HepG2 (cell line): ENCODE results near the gene RANGRF.

Experiments
- CTCF ChIP-seq: sonication (generic); formaldehyde crosslinking; IDR thresholded peaks from 2 replicates; pipeline ENCODE4 v1.5.0; 2020; ENCODE audit warnings: mild to moderate bottlenecking, missing genetic modification reagents, moderate library complexity
- GABPA ChIP-seq, 2 experiments: IDR thresholded peaks; 2 replicates each; pipeline ENCODE4 v1.6.1; 2011 to 2016; ENCODE audit warnings: low read depth in 2 of 2, low read length in 1 of 2, missing biosample characterization in 1 of 2, missing genetic modification characterization in 1 of 2
- HDAC1 ChIP-seq: sonication (generic); formaldehyde crosslinking; IDR thresholded peaks from 2 replicates; pipeline ENCODE4 v1.5.1; 2020; ENCODE audit warnings: mild to moderate bottlenecking, missing genetic modification reagents
- MEIS2 ChIP-seq: sonication (generic); formaldehyde crosslinking; IDR thresholded peaks from 2 replicates; pipeline ENCODE4 v1.9.0; 2021; ENCODE audit warnings: mild to moderate bottlenecking, missing genetic modification reagents
- NR1H2 ChIP-seq: sonication (generic); formaldehyde crosslinking; IDR thresholded peaks from 2 replicates; pipeline ENCODE4 v1.8.1; 2022; ENCODE audit warnings: low read depth, missing genetic modification reagents, borderline replicate concordance
- PAWR ChIP-seq: sonication (generic); formaldehyde crosslinking; IDR thresholded peaks from 2 replicates; pipeline ENCODE4 v1.4.0; 2020; ENCODE audit warnings: missing genetic modification reagents, mild to moderate bottlenecking, borderline replicate concordance
- SOX5 ChIP-seq: IDR thresholded peaks from 2 replicates; pipeline ENCODE4 v1.6.1; 2016; ENCODE audit warnings: borderline replicate concordance
- SUZ12 ChIP-seq: fragments of 150-350 bp; IDR thresholded peaks from 2 replicates; pipeline ENCODE4 v1.6.1; 2014; ENCODE audit warnings: low read depth, low read length
- TCF7 ChIP-seq: sonication (generic); IDR thresholded peaks from 2 replicates; pipeline ENCODE4 v1.6.1; 2016; ENCODE audit warnings: antibody characterized with exemption, low read depth
- ZC3H4 ChIP-seq: sonication (generic); formaldehyde crosslinking; IDR thresholded peaks from 2 replicates; pipeline ENCODE4 v1.4.0; 2020; ENCODE audit warnings: missing genetic modification reagents, borderline replicate concordance
- ZNF446 ChIP-seq: sonication (generic); formaldehyde crosslinking; IDR thresholded peaks from 2 replicates; pipeline ENCODE4 v1.5.0; 2020; ENCODE audit warnings: mild to moderate bottlenecking, missing genetic modification reagents
- ZNF451 ChIP-seq: sonication (generic); formaldehyde crosslinking; IDR thresholded peaks from 2 replicates; pipeline ENCODE4 v1.5.0; 2020; ENCODE audit warnings: mild to moderate bottlenecking, missing genetic modification reagents

GRCh38 chr17:8332128-8332527 is 43.7 kb downstream of the RANGRF start:
- no peak for TF ChIP-seq PAWR (CRISPR knock-in tag)
- no peak for TF ChIP-seq SUZ12
- no peak for TF ChIP-seq NR1H2 (CRISPR knock-in tag)
- TF ChIP-seq ZNF446 (CRISPR knock-in tag): no peak
- no peak for TF ChIP-seq ZC3H4 (CRISPR knock-in tag)
- TF ChIP-seq TCF7: no peak
- no peak for TF ChIP-seq GABPA (IDR thresholded peaks at IDR 0.05; ENCODE audit: low read depth, low read length)
- no peak for TF ChIP-seq GABPA (CRISPR knock-in tag; IDR thresholded peaks at IDR 0.05; ENCODE audit: low read depth)
- no peak for TF ChIP-seq SOX5
- TF ChIP-seq HDAC1 (CRISPR knock-in tag): no peak
- no peak for TF ChIP-seq CTCF (CRISPR knock-in tag)
- TF ChIP-seq MEIS2: no peak
- no peak for TF ChIP-seq ZNF451 (CRISPR knock-in tag)
